GM18526 (cell line): Measurements from ENCODE around the gene RABGAP1L.

ENCODE experiments used
- POLR2A ChIP-seq: IDR thresholded peaks from 3 replicates; pipeline ENCODE4 v1.6.1; 2011; ENCODE audit not compliant: insufficient read length; ENCODE audit errors: extremely low read depth

RABGAP1L gene

DNA sequence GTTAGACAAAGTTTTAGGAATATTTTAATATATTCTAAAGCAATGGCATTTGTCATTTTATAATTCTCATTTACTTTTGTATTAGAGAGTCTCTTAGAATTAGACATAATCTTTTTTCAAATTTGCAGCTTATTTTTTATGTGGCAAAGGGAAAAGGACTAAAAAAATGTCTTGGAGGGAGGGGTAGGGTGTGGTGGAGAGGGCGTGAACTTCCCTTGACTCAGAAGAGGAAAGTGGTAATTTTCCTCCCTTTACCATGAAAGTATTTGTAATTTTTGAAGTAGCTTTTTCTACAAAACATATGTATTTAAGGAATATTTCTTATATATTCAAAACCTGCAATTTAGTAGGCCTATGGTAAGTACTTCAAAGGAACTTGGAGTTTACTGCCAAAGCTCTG lies 6.9 kb upstream of the RABGAP1L start:
- no peak for TF ChIP-seq POLR2A

DNA sequence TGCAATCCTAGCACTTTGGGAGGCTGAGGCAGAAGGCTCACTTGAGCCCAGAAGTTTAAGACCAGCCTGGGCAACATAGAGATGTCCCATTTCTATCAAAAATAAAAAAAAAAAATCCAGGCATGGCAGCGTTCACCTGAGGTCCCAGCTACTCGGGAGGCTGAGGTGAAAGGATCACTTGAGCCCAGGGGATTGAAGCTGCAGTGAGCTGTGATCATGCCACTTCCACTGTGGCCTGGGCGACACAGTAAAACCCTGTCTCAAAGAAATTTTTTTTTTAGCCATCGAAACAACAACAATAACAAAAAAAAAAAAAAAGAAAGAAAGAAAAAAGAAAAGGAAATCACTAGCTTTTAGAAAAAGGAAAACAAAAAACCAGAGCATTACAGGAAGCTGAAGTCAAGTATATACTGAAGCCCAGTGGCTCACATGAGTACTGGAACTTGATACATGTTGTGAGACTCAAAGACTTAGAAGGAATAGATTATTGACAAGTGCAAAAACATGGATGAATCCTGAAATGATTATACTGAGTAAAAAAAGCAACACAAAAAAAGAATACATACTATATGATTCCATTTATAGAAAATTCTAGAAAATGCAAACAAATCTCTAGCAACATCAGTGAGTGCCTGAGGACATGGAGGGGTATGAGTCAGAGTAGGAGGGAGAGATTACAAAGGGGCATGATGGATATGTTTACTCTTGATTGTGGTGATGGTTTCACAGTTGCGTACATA lies 6.1 kb upstream of the RABGAP1L start:
- TF ChIP-seq POLR2A: no peak

DNA sequence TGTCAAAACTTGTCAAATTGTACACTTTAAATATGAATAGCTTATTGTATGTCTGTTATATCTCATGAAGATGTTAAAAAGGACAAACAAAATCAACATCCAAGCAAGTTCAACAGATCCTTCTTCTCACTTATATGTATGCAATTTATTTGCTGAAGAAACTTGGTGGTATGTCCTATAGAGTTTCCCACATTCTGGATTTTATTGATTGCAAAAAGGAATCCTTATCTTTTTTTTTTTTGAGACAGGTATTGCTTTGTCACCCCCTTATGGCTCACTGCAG lies 5.6 kb upstream of the RABGAP1L start:
- no peak for TF ChIP-seq POLR2A

DNA sequence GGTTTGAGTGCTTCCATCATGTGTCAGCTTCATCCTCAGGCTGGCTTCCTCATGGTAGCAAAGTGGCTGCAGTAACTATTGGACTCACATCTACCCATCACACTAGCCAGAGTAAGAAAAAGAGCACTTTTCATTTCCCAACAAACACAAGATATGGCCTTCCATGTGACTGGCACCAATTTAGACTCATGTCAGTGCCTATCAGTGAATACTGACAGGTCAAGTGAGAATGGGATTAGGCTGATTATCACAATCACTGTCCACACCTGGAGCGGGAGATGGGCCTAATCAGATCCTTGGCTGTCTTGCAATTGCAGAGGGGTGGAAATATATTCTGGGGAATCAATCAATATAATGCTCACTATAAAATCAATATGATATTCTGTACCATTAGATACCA lies 2.9 kb upstream of the RABGAP1L start:
- TF ChIP-seq POLR2A: no peak

DNA sequence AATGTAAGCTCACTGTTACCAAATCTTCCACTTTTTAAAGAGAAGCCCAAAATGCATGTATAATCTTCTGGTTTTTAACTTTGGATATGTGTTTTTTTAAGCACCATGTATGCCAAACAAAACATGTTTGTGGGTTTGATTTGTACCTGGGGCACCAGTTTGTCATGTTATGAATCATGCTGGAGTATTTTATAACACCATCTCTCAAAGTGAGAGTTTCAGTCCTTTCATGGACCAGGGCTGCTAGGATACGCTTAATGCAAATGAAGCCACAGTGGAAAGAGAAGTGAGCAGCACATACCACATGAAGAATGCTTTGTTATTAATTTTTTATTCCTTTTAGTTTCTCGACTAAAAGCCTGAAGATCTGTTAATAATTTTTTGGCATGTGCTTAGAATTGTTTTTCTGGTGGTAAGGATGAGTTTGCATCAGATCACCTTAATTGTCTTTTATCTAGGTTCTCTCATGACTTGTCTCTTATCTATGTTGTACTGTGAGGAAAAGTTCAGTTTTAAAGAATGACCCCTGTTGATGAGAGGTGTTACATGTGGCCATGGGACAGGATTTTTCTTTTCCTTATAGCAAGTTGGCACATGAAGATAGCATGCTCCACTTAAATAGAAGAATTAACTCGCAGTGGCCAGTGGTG lies 2.0 kb upstream of the RABGAP1L start:
- no peak for TF ChIP-seq POLR2A

DNA sequence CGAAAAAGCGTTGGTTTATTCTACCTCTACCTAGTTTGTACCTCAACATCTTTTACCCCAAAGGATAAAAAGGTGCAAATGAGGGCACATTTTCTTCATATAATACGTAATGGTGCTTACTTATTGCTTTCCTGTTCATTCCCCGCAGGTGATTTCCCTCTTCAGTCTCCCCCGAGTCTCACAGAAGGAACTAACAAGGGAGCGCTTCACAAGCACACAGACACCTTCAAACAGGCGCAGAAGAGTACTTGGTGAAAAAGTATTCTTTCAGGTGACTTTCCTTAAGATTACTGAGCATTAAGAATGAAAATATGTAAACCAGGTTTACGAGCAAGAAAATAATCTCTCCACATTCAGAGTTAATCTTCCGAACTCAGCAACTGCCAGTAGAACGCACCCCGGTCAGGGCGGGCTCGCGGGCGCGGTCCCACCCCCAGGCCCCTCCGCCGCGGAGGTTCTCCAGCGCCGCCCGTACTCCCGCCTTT lies 511 bp upstream of the RABGAP1L start:
- TF ChIP-seq POLR2A: no peak

DNA sequence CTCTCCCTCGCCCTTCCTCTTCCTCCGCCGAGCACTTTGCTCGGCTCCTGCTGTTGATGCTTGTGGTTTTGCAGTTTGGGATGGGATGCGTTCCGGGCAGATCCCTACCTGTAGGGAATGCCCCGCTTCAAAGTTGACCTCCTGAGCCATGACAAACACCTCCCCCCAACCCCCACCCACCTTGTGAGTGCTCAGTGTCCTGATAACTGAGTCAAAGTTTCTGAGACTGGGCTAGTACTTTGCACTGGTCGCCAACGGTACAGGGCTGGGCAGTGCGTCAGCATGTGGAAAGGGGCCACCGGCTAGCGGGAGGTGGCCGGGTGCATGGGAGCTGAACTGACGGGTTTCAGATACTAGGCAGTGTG lies 771 bp downstream of the RABGAP1L start:
- TF ChIP-seq POLR2A: no peak

DNA sequence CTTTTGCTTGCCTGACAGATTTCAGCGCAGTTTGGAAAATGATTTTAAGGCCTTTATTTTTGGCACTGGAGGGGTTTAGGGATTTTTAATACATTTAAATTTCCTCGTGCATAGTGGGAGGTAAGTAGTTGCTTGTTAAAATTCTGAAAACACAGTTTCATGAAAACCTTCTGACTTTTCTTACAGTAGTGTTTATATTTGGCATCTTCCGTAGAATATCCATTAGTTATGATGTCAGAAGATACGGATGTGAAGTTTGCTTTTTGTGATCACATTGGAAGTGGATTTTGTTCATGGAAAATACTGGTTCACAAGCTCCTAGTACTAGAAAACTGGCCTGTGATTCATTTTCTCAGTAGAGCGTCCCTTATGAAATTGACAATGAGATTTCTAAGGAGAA lies 1.3 kb downstream of the RABGAP1L start:
- no peak for TF ChIP-seq POLR2A

DNA sequence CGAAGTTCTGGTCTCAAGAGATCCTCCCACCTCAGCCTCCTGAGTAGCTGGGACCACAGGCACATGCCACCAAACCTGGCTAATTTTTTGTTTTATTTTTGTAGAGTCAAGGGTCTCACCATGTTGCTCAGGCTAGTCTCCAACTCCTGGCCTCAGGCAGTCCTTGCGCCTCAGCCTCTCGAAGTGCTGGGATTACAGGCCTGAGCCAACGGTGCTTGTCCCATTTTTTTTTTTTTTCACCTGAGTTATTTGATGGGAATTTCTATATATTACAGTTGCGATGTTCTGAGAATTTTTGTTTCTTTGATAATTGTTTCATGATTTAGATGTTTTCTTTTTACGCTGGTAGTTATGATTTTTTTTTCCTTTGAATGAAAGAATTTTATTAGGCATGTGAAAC lies 2.5 kb downstream of the RABGAP1L start:
- TF ChIP-seq POLR2A: no peak

DNA sequence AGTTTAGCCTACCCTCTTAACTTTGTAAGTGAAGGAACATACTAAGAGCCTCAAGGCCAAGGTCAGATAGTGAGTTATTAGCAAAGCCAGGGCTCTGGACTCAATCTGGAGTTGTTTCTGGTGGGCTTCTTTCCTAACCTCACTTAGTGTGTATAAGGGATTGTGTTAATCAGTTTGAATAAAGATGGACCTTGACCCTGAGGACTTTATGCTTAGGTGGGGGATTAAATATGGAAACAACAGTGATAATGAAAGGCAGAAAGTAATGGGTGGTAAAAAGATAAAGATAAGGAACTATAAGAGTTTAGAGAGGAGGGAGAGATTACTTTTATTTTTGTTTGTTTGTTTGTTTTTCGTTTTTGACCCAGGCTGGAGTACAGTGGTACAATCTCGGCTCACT lies 5.5 kb downstream of the RABGAP1L start:
- TF ChIP-seq POLR2A: no peak

DNA sequence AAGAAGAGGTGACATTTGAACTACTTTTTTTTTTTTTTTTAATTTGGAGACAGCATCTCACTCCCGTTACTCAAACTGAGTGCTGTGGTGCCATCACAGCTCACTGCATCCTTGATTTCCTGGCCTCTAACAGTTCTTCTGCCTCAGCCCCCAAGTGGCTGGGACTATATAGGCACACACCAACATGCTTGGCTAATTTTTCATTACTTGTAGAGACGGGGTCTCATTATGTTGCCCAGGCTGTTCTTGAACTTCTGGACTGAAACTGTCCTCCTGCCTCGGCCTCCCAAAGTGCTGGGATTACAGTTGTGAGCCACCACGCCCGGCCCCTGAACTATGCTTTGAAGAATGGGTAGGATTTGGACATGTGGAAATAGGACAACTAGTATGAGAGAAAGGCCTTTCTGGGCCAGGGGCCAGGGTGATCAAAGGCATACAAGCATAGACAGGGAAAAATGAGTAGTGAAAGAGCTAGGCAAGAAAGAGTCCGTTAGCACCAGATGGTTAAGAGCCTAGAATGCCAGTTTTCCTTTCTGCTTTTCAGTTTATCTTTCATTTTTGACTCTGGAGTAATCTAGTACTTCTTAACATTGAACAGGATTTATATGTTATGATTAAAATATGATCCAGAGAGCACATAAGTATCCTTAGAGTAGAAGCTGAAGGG lies 6.3 kb downstream of the RABGAP1L start:
- TF ChIP-seq POLR2A: no peak

DNA sequence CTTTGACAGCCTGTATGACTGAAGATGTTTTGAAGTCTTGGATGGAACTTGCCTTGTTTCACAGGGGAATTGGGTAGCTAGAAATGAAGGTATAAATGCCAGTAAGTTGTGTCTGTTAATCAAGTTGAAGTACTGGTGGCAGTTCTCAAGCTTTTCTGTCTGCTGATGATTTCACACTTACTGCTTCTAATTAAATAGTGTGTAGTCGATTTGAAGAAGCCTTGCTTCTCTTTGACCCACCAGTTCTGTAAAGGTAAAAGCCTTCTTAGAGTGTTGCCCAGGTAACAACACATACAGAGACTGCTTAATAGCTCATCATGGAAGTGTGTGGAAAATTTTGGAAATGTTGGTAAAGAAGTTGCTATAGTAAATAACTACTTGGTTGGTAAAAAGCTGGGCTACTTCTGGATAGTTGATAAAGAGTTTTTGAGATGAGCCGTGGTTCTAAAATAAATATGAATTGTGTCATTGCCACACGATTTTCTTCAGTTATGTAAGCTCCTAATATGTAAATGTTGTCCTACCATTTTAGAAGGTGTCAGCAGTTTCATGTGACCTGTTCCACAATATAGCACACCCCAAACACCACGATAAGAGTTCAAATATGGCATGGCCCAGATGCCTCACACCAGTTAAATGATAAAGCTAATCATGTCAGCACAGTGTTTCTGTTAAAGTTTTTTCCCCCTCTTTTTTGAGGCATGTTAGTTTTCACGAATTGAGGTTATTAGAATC lies 7.4 kb downstream of the RABGAP1L start:
- TF ChIP-seq POLR2A: no peak

DNA sequence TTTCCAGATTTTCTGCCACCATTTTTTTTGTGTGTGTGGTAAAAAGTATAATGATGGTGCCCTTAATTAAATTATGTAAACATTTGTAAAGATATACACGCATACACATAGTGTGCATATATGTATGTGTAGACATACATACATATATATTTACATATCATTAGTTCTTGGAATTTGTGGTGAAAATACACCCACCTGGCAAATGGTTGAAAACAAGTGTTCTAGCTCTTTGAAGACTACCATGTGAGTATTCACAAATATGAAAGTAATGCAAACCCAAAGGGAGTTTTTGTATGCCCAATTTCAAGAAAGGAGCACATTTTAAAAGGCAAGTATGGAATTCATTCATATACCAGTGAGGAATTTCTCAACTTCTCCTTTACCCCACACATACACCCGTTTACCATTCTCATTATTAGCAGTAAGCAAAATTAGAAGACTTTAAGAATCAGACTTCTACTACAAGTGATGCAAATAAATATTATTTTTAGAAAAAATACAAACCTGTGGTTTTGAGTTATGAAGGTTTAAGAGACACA lies 8.0 kb downstream of the RABGAP1L start:
- no peak for TF ChIP-seq POLR2A

DNA sequence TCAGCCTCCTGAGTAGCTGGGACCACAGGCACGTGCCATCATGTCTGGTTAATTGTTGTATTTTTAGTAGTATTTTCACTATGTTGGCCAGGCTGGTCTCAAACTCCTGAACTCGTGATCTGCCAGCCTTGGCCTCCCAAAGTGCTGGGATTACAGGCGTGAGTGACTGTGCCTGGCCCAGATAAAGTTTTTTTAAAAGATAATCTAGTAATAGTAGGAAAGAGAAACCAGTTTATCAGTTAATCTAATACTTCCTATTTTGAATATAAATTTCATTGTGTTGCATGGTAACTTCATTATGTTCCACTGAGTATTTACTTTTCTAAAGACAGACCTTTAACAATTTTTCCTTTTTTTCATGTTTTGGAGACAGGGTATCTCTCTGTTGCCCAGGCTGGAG lies 10.0 kb downstream of the RABGAP1L start:
- no peak for TF ChIP-seq POLR2A

DNA sequence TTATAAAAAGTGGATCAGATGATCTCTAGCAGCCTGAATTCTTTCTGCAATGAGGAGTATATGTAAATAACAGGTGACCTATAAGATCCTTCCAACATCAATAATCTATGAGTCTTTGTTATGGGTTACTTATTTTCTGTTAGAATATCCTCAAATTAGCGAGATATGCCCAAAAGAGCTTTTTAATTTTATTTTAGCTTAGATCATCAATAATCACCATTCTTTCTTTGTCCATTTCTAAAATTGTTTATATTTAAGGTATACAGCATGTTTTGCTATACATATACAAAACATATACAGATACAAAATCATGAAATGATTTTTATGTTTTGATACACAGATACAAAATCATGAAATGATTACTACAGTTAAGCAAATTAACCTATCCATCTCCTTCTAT lies 11.8 kb downstream of the RABGAP1L start:
- TF ChIP-seq POLR2A: no peak
